ENCODE results near the gene MPL.

GRCh38 chr1:43344267-43344850 is 6.7 kb downstream of the MPL start:
- TF ChIP-seq CTCF (IDR thresholded peaks at IDR 0.05) = no peak
- TF ChIP-seq POLR2A (IDR thresholded peaks at IDR 0.05) = no peak
